Daoy (cell line): ENCODE results near the gene TBC1D19. TPM values are rescaled to one million over a fixed set of nuclear protein-coding genes. Genes with fewer than 3 reads are reported as not detected.
"Not testable (repeated sequence)": the region's sequence is repeated elsewhere in the genome, so short reads cannot be mapped to it uniquely, and the experiment has no call there.

ENCODE experiments used
- DNase-seq: peaks from one replicate; pipeline ENCODE4 v3.0.0-alpha.2; 2015; ENCODE audit warnings: low read depth
- total RNA-seq: library from RNA; depleted of rRNA; stranded (reverse); fragments of >200 nt; shearing (Covaris generic); gene quantifications from 2 replicates; pipeline ENCODE4 v1.2.3, GENCODE V29; 2014

The TBC1D19 gene
- total RNA-seq, 1 experiment from 2014 or later = 22.7 TPM

DNA sequence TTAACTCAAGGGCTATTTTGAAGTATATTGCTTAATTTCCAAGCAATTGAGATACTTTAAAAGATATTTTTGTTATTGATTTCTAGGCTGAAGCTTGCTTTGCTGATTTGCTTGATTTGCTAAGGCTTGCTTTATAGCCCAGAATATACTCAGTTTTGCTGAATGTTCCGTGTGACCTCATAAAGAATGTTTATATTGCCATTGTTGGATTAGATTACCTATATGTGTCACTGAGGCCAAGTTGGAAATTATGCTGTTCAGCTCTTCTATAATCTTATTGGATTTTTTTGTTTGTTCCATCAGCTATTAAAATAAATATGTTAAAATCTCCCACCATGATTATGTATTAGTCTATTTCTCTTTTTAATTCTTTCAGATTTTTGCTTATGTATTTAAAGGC is 13.0 kb downstream of the TBC1D19 start:
- no peak for DNase-seq

DNA sequence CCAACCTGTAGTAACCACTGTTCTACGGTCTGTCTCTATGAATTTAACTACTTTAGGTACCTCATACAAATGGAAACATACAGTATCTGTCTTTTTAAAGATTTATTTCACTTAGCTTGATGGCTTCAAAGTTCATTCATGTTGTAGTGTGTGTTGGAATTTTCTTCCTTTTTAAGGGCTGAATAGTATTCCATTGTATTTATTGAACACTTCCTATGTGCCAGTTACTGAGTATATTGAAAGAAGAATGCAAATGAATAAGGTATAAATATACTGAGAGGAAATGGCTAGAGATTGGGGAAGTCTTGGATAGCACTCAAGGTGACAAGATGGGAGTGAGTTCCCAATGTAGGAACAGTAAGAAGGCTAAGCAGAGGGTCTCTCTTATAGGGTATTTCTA is 17.3 kb downstream of the TBC1D19 start:
- no peak for DNase-seq

DNA sequence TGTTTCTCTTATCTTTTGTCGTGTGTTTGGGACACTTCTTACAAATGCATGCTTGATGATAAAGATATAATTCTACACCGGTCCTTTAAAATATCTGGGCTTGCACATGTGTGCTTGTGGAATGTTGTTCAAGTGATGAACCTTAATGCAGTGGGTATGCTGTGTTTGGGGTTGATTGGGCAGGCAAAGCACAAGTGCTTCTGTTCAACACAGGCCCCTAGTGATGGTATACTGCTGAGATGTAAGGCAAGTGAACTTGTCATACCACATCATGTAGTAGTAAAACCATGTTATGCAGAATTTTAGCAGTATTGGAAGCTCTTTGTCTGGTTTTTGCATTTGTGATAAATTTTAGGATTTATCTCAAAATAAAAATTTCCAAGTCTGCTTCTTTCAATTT is 23.9 kb downstream of the TBC1D19 start:
- DNase-seq = no peak

DNA sequence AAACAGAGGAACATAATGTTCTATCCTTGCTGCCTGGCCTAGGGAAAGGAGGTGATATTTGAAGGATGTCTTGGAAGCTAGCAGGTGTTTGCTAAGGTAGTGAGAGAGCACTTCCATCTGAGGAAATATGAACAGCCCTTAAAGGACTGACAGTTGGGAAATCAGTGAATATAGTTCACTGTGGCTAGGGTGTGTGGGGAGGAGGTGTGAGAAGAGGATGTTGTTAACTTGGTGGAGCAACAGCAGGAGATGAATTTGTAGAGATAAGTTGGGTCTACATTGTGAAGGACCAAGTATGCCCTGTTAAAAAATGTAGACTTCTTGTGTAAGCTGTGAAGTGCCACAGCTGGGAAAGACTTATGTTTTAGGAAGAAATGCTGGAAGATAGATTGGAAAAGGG is 25.5 kb downstream of the TBC1D19 start:
- DNase-seq = no peak

DNA sequence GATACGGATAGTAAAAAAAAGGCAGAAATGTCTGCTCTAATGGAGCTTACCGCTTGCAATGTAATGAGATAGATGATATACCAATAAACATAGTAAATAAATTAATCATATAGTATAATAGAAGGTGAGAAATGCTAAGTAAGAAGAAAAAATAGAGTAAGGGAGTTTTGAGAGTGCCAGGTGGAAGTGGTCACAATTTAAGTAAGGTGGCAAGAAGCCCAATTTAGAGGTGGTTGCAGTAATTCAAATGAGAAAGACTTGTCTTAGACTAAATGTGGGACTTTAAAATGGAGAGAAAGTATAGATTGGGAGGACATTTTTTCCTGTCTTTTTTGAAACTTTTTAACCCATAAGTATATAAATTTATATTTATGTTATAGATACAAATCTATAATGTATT is 26.0 kb downstream of the TBC1D19 start:
- no peak for DNase-seq

DNA sequence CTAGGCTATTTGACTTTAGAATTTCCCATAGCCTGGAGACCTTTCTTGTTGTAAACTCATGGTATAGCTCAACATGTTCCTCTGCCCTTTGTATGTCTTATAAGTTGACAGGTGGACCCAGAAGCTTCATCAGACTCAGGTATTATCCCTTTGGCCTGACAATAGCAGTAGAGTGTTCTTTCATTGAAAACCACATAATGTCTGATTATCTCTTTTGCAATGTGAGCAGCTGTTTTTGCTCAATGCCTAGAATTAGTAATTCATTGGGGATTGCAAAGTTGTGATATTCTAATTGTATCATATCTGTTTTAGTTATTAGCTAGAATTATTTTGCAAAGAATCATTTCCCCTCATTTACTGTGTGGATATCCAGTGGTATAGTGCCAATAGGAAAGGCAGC is 27.5 kb downstream of the TBC1D19 start:
- no peak for DNase-seq

DNA sequence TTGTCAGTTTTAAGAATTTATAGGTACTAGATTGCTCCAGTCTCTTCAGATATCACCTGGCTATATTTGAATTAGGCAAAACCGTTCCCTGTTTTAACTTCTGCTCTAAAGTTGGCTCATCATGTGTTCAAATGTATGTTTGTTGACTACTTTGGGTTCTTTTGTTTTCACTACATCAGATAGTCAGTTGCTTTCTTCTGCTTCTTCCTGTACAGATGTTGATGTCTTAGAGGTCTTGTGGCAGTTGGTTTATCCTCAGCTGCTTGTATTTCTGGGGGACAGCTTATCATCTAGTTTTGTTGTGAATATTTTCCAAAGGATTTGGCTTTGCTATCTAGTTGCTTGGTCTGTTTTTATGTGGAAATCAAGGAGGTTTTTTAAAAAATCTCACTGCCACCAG is 28.0 kb downstream of the TBC1D19 start:
- no peak for DNase-seq

DNA sequence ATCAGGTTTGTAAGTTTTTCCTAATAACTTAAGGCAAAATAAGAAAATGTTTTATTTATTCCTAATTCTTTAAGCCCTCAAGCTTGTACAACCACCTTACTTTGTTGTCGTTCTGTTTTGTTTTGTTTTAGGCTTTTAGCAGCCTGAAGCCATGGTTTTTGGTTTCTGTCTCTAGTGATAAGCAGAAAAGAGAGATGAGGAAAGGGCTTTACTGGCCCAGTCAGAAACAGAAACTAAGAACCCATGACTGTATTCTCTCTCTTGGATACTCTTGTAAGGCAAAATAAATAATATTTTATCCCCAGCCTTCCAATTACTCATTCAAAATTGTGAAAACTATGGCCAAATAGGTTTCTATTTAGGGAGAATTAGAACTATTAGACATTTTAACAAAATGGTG is 29.4 kb downstream of the TBC1D19 start:
- no peak for DNase-seq

DNA sequence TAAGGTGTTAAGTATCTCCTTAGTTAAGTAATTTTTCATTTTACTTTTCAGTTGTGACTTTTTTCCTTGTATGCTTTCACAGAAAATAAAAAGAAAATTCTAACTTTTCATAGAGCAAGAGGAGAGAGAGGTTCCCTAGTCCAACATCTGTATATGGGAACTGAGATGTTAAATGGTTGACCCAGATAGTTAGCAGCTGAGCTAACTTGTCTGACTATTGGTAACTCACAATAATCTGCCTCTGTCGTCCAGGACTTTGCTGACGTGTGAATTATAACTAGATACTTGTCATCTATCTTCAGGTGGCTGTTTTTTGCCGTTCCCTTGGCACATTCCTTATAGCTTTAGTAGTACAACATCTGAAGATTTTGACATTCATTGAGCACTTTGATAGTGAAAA is 29.9 kb downstream of the TBC1D19 start:
- DNase-seq = no peak

DNA sequence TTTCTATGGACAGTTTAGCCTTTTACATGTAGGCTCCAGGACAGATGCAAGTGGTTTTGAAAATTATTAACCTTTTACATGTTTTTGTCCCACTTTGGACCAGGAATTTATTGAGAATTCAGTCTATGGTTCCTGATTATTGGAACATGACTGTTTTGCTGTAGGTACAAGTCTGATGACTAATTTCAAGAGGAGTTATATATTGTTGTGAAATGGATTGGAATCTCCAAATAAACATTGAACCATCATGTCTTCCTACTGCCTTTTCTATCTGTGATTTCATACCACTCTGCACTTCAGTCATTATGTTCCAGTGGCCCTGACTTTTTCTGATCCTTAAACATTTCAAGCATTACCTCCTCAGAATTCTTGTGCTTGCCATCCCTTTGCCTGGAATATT is 35.9 kb downstream of the TBC1D19 start:
- DNase-seq = no peak

DNA sequence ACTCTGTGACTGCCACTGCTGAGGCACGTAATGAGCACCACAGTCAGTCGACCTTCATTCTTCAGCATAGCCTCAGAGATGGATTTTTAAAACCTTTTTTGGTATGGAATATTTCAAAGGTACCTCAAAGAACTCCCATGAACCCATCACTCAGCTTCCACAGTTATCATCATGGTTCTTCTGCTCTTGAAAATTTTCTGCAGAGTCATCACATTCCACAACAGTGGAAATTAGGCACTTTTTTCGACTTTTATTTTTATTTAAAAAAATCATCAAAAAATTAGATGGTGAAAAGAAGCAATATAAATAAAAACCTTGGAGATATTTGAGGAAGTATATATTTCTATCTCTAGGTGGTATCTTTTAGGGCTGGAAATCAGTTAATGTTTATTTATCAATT is 37.5 kb downstream of the TBC1D19 start:
- no peak for DNase-seq

DNA sequence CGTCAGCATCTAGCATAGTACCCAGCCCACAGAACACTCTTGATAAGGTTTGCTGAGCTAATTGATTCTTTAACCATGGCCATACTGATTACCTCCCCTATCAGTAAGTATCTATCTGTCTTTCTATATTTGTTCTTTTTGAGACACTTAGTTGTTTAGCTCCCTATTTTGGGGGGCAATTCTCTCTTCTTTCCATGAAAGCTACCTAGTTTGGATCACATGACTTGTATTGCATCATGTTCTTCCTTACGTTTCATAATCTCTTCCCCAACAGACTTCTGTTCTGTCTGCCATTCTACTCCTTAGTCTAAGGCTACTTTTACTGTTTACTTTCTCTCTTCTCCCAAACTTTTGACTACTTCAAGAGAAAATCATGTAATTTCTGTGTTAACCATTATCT is 39.0 kb downstream of the TBC1D19 start:
- DNase-seq = no peak

DNA sequence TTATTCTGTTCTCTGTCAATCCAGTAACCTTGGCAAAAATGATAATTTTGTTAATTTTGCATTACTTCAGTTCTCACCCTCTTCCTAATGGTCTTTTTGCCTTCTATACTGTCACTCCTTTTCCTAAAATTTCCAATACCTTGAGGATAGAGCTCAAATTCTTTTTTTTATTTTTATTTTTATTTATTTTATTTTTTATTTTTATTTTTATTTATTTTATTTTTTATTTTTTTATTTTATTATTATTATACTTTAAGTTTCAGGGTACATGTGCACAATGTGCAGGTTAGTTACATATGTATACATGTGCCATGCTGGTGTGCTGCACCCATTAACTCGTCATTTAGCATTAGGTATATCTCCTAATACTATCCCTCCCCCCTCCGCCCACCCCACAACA is 42.8 kb downstream of the TBC1D19 start:
- DNase-seq = not testable (repeated sequence)

DNA sequence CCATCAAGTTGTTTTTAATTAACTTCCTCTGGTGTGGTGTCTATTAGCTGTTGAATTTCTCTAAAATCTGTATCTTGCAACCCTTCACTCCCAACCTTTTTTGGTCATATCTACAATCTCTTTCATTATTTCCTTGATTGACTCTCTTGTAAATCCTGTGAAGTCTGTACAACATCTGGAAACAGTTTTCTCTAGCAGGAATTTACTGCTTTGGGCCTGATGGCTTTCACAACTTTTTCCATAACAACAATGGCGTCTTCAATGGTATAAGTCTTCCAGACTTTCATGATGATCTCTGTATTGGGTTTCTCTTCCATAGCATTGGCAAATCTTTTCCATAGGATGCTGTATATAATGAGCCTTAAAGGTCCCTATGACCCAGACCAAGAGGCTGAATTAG is 49.0 kb downstream of the TBC1D19 start:
- no peak for DNase-seq

DNA sequence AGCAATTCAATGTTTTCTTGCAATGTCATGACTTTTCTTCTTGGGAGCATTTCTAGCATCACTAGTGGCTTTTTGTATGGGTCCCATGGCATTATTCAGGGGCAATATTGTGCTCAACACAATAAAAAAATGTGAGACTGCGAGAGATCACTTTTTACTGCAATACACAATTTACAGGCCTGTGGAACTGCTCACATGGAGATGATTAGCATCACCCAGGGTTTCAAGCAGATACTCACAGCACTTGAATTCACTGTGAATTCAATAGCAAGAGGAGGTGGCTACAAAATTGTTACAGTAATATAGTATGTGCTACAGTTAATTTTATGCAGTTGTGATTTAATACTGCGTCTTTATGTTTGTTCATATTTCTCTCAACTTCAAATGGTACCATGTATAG is 50.4 kb downstream of the TBC1D19 start:
- no peak for DNase-seq

DNA sequence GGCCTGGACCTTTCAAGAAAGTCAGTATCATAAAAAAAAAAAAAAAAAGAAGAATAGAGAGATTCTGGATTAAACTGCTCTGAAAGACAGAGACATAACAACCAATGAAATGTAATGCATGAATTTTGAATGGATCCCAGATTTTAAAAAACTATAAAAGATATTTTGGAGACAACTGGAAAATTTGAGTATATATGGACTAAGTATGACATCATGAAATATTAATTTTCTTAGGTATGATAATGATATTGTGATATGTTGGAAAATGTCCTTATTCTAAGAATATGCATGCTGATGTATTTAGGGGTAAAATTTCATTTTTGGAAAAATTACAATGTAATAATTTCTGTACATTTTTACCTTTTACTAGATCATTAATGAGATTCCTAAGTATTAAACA is 52.6 kb downstream of the TBC1D19 start:
- DNase-seq = no peak

DNA sequence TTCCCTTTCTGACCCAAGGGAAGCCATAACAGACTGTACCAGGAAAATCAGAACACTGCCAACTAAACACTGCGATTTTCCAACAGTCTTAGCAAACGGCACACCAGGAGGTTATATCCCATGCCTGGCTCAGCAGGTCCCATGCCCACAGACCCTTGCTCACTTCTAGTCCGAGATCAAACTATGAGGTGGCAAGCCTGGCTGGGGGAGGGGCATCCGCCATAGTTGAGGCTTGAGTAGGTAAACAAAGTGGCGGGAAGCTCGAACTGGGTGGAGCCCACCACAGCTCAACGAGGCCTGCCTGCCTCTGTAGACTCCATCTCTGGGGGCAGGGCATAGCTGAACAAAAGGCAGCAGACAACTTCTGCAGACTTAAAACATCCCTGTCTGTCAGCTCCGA is 56.8 kb downstream of the TBC1D19 start:
- DNase-seq = not testable (repeated sequence)

DNA sequence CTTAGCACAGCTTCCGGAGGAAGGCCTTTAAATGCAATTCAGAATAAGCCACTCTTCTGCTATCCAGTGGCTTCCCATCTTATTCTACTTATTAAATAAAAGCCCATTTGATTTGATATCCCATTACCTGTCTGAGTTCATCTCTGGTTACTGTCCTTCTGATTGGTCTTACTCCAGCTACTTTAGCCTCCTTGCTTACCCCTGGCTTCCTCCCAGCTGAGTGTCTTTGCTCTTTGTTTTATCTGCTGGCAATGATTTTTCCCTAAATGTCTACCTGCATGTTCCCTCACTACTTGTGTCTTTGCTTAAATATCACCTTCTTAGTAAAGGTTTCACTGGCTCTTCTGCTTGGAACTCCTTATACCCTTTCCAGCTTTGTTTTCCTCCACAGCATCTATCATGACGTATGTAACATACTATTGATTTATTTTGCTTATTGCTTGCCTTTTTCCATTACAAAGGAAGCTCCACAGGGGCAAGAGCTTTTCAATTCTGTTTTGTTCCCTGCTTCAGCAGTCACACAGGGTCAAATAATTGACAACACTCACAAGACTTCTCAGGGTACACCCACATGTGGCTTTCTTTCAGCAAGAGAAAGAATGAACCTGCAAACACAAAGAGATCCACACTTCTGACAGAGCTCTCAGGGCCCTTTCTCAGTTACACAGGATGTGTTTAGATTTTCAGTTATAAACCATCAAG is 63.8 kb downstream of the TBC1D19 start:
- no peak for DNase-seq

DNA sequence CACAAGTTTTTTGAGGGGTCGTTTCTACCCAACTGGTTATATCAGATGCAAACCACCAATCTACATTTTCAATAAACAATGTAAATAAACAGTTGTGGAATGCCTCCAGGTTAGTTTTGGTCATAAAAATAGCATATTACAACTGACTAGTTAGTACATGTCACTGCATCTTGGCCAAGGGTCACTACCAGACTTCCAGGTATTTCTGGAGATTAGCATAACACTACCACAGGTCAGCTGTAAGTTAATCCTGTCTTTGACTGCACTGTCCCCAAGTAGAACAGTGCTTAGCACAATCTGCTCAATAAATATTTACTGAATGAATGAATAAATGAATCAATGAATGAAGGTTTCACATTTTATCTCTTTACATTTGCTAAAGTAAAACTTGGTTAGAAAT is 64.4 kb downstream of the TBC1D19 start:
- no peak for DNase-seq

DNA sequence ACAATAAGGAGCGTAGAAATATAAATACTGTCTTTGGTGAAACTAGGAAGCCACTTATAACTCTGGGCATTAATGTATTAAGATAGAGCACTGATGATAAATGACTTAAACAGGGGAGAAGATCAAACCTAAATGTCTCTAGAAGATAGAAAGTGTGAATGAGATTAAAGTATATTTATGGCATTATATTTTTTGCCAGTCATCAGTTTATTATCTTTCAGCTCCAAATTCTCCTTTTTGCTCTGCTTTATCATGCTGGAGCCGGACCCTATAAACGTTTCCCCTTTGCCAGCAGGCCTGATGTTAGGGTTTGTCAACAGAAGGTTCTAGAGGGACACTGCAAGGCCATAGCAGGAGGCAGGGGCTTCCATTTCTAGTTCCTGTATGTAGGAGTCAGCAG is 76.4 kb downstream of the TBC1D19 start:
- DNase-seq = no peak

DNA sequence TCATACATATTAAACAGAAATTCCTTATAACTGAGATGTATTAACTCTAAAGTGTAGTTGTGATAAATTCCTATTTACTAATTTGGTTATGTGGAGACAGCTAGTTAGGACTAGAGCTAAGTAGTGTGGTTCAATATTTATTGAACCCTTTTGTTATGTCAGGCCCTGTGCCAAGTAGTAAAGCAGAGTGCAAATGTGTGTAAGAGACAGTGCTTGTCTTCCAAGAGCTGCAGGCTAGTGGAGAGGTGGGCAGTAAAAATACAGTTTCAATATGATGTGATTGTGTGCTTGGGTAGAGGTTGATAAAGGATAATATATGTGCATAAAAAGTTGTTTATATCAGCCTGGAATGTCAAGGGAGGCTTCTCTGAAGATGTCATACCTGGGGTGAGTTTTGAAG is 80.0 kb downstream of the TBC1D19 start:
- no peak for DNase-seq

DNA sequence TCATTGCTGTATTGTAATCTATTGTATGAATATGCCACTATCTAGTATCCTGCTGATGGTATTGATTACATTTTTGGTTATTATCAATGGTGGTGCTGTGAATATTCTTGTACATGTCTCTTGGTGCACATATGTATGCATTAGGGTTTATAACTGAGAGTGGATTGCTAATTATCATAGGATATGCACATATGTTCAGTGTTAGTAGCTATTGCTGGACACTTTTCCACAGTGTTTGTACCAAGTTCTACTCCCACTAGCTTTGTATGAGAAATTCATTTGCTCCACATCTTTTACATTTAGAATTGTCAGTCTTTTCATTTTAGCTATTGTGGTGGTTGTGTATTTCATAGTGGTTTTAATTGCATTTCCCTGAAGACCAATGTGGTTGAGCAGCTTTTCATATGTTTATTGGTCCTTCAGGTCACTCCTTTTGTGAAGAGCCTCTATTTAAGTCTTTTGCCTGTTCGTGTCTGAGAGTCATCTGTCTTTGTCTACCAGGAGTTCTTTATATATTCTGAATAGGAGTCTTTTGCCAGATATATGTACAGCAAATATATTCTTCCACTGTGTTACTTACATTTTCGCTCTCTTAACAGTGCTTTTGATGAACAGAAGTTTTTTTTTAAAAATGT is 87.1 kb downstream of the TBC1D19 start:
- DNase-seq = no peak

DNA sequence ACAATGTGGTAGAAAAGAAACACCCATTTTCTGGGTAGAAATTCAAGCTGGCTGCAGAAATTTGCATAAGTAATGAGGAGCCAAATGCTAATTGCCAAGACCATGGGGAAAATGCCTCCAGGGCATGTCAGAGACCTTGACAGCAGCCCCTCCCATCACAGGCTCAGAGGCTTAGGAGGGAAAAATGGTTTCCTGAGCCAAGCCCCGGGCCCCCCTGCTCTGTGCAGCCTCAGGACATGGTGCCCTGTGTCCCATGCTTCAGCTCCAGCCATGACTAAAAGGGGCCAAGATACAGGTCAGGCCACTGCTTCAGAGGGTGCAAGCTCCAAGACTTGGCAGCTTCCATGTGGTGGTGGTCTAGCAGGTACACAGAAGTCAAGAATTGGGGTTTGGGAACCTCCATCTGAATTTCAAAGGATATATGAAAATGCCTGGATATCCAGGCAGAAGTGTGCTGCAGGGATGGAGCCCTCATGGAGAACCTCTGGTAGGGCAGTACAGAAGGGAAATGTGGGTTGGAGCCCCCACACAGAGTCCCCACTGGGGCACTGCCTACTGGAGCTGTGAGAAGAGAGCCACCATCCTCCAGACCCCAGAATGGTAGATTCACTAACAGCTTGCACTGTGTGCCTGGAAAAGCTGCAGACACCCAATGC is 95.3 kb downstream of the TBC1D19 start:
- not testable (repeated sequence) for DNase-seq
